WTC11 (cell line): ENCODE measurements around the gene TKTL1. TPM values are rescaled to one million over a fixed set of nuclear protein-coding genes. Genes with fewer than 3 reads are reported as not detected.
"Not testable (repeated sequence)": the region's sequence is repeated elsewhere in the genome, so short reads cannot be mapped to it uniquely, and the experiment has no call there.

ENCODE experiments used
- ATAC-seq: fragments of 200-7000 bp; cut with Tn5 transposase; 2 replicates; pipeline ENCODE4 v1.10.0; 2021; ENCODE audit warnings: mild to moderate bottlenecking, moderate library complexity
- CTCF ChIA-PET: fragments of 300-600 bp; sonication (Branson Sonifier 250); formaldehyde crosslinking; loops from one replicate; lab custom pipeline; 2021; ENCODE audit warnings: antibody characterized with exemption; lab: Charles Lee
- POLR2A ChIA-PET: fragments of 350-600 bp; sonication (Branson Sonifier 250); formaldehyde crosslinking; loops from one replicate; lab custom pipeline; 2021; ENCODE audit warnings: antibody characterized with exemption; lab: Charles Lee
- DNase-seq: peaks from one replicate; pipeline ENCODE4 v3.0.0; 2021; ENCODE audit warnings: low spot score
- H3K27ac Mint-ChIP-seq: 2 replicates; pipeline ENCODE4 v1.8.0; 2021; ENCODE audit warnings: mixed read lengths
- H3K27me3 Mint-ChIP-seq: 2 replicates; pipeline ENCODE4 v1.8.0; 2021; ENCODE audit warnings: low read depth, mild to moderate bottlenecking, moderate library complexity, mixed read lengths
- H3K36me3 Mint-ChIP-seq: 2 replicates; pipeline ENCODE4 v1.8.0; 2021; ENCODE audit warnings: mixed read lengths
- H3K4me1 Mint-ChIP-seq: 2 replicates; pipeline ENCODE4 v1.8.0; 2022; ENCODE audit warnings: mixed read lengths
- H3K4me3 Mint-ChIP-seq: 2 replicates; pipeline ENCODE4 v1.8.0; 2021; ENCODE audit warnings: mild to moderate bottlenecking, moderate library complexity, mixed read lengths
- H3K9me3 Mint-ChIP-seq: 2 replicates; pipeline ENCODE4 v1.8.0; 2021; ENCODE audit warnings: mixed read lengths
- AR ChIP-seq: fragments of 250-450 bp; sonication (Bioruptor Pico); IDR thresholded peaks from 2 replicates; pipeline ENCODE4 v1.9.0; 2021; ENCODE audit warnings: mild to moderate bottlenecking
- EMX1 ChIP-seq: fragments of 250-450 bp; sonication (Bioruptor Pico); IDR thresholded peaks from 2 replicates; pipeline ENCODE4 v1.8.0; 2021; ENCODE audit warnings: mild to moderate bottlenecking
- FOXP4 ChIP-seq: sonication (generic); formaldehyde crosslinking; IDR thresholded peaks from 2 replicates; pipeline ENCODE4 v1.8.0; 2022; ENCODE audit warnings: mild to moderate bottlenecking, missing genetic modification reagents
- GABPB1 ChIP-seq: sonication (generic); formaldehyde crosslinking; IDR thresholded peaks from 2 replicates; pipeline ENCODE4 v1.8.1; 2023; ENCODE audit warnings: mild to moderate bottlenecking, missing genetic modification reagents
- HMGA2 ChIP-seq: fragments of 250-450 bp; sonication (Bioruptor Pico); IDR thresholded peaks from 2 replicates; pipeline ENCODE4 v1.4.0; 2021; ENCODE audit warnings: mild to moderate bottlenecking, moderate library complexity
- MYBL2 ChIP-seq: sonication (generic); formaldehyde crosslinking; IDR thresholded peaks from 2 replicates; pipeline ENCODE4 v1.8.1; 2023; ENCODE audit warnings: mild to moderate bottlenecking, moderate library complexity, missing genetic modification reagents
- RELA ChIP-seq: sonication (generic); formaldehyde crosslinking; IDR thresholded peaks from 2 replicates; pipeline ENCODE4 v1.8.1; 2022; ENCODE audit warnings: missing genetic modification reagents, mild to moderate bottlenecking, borderline replicate concordance
- TEAD4 ChIP-seq: sonication (generic); formaldehyde crosslinking; IDR thresholded peaks from 2 replicates; pipeline ENCODE4 v1.8.0; 2022; ENCODE audit warnings: mild to moderate bottlenecking, missing genetic modification reagents
- ZBTB21 ChIP-seq: sonication (generic); formaldehyde crosslinking; IDR thresholded peaks from 2 replicates; pipeline ENCODE4 v1.8.1; 2023; ENCODE audit warnings: mild to moderate bottlenecking, missing genetic modification reagents, borderline replicate concordance
- ZNF232 ChIP-seq: sonication (generic); formaldehyde crosslinking; IDR thresholded peaks from 2 replicates; pipeline ENCODE4 v1.8.0; 2022; ENCODE audit warnings: mild to moderate bottlenecking, missing genetic modification reagents
- ZNF263 ChIP-seq: sonication (generic); formaldehyde crosslinking; IDR thresholded peaks from 2 replicates; pipeline ENCODE4 v1.8.1; 2022; ENCODE audit warnings: low read depth, mild to moderate bottlenecking, moderate library complexity, missing genetic modification reagents
- ZNF317 ChIP-seq: sonication (generic); formaldehyde crosslinking; IDR thresholded peaks from 2 replicates; pipeline ENCODE4 v1.8.1; 2023; ENCODE audit warnings: low read depth, mild to moderate bottlenecking, moderate library complexity, missing genetic modification reagents, borderline replicate concordance
- ZNF396 ChIP-seq: fragments of 250-450 bp; sonication (Bioruptor Pico); IDR thresholded peaks from 2 replicates; pipeline ENCODE4 v1.8.0; 2021; ENCODE audit warnings: mild to moderate bottlenecking, moderate library complexity, borderline replicate concordance
- total RNA-seq: library from RNA; stranded (reverse); gene quantifications from 3 replicates; pipeline ENCODE4 v1.2.3, GENCODE V29; 2021
- TF ChIP-seq, protein P1 (sequence below): sonication (generic); formaldehyde crosslinking; IDR thresholded peaks from 2 replicates; pipeline ENCODE4 v1.8.0; 2023; ENCODE audit warnings: missing genetic modification reagents, mild to moderate bottlenecking, borderline replicate concordance

TKTL1 gene
- total RNA-seq, 1 experiment from 2014 or later, result 0.46 TPM

GRCh38 chrX:154334496-154334895 lies 38.9 kb downstream of the TKTL1 start (continued):
- TF ChIP-seq FOXP4 (CRISPR knock-in tag) (no peak), MYBL2 (CRISPR knock-in tag) (no peak), EMX1 (no peak), ZNF232 (CRISPR knock-in tag) (no peak)

GRCh38 chrX:154341399-154342298 lies 46.1 kb downstream of the TKTL1 start:
- DNase-seq, H3K4me1 Mint-ChIP-seq, H3K4me3 Mint-ChIP-seq, CTCF ChIA-PET, H3K9me3 Mint-ChIP-seq, H3K36me3 Mint-ChIP-seq, POLR2A ChIA-PET, H3K27me3 Mint-ChIP-seq, H3K27ac Mint-ChIP-seq: not testable (repeated sequence)
- peak; percentile 82 for ATAC-seq

- H3K4me1 Mint-ChIP-seq, CTCF ChIA-PET, ATAC-seq, H3K9me3 Mint-ChIP-seq, H3K27me3 Mint-ChIP-seq, DNase-seq, POLR2A ChIA-PET, H3K4me3 Mint-ChIP-seq, H3K36me3 Mint-ChIP-seq, H3K27ac Mint-ChIP-seq: not testable (repeated sequence)
Measured at GRCh38 chrX:154343063-154343462, 47.5 kb downstream of the TKTL1 start.

- CTCF ChIA-PET, H3K27me3 Mint-ChIP-seq, H3K4me3 Mint-ChIP-seq, POLR2A ChIA-PET, H3K9me3 Mint-ChIP-seq, DNase-seq, H3K4me1 Mint-ChIP-seq, H3K36me3 Mint-ChIP-seq, H3K27ac Mint-ChIP-seq: not testable (repeated sequence)
- ATAC-seq, result peak; percentile 16
Measured at GRCh38 chrX:154343620-154344019, 48.0 kb downstream of the TKTL1 start.

GRCh38 chrX:154348114-154348531 lies 52.5 kb downstream of the TKTL1 start:
- H3K27ac Mint-ChIP-seq, result no peak overlapping the region
- DNase-seq (no peak), ATAC-seq (no peak)
- ChIA-PET POLR2A (interaction anchor here (0.8 kb wide), 1 partner anchor 26 kb away, joined by 3 read pairs; no protein-coding TSS in a partner anchor), CTCF (interaction anchor here (0.7 kb wide), 1 partner anchor 385 kb away, joined by 4 read pairs; no protein-coding TSS in a partner anchor)
- no peaks in the 10 kb centered on the region for H3K27me3 Mint-ChIP-seq
- H3K36me3 Mint-ChIP-seq, result peaks cover 12% of the 10 kb centered on the region
- H3K9me3 Mint-ChIP-seq, result no peaks in the 10 kb centered on the region
- H3K4me1 Mint-ChIP-seq, result peaks cover 5% of the 10 kb centered on the region; the same call in 1 of the 2 replicates
- no peak overlapping the region for H3K4me3 Mint-ChIP-seq
- TF ChIP-seq ZNF317 (CRISPR knock-in tag) (no peak), ZNF396 (CRISPR knock-in tag) (no peak), ZNF263 (no peak), GABPB1 (CRISPR knock-in tag) (no peak), AR (CRISPR knock-in tag) (no peak), FOXP4 (CRISPR knock-in tag) (no peak), TEAD4 (CRISPR knock-in tag) (no peak), RELA (CRISPR knock-in tag) (no peak), HMGA2 (CRISPR knock-in tag) (no peak), ZBTB21 (CRISPR knock-in tag) (no peak)
- TF ChIP-seq, protein P1, sequence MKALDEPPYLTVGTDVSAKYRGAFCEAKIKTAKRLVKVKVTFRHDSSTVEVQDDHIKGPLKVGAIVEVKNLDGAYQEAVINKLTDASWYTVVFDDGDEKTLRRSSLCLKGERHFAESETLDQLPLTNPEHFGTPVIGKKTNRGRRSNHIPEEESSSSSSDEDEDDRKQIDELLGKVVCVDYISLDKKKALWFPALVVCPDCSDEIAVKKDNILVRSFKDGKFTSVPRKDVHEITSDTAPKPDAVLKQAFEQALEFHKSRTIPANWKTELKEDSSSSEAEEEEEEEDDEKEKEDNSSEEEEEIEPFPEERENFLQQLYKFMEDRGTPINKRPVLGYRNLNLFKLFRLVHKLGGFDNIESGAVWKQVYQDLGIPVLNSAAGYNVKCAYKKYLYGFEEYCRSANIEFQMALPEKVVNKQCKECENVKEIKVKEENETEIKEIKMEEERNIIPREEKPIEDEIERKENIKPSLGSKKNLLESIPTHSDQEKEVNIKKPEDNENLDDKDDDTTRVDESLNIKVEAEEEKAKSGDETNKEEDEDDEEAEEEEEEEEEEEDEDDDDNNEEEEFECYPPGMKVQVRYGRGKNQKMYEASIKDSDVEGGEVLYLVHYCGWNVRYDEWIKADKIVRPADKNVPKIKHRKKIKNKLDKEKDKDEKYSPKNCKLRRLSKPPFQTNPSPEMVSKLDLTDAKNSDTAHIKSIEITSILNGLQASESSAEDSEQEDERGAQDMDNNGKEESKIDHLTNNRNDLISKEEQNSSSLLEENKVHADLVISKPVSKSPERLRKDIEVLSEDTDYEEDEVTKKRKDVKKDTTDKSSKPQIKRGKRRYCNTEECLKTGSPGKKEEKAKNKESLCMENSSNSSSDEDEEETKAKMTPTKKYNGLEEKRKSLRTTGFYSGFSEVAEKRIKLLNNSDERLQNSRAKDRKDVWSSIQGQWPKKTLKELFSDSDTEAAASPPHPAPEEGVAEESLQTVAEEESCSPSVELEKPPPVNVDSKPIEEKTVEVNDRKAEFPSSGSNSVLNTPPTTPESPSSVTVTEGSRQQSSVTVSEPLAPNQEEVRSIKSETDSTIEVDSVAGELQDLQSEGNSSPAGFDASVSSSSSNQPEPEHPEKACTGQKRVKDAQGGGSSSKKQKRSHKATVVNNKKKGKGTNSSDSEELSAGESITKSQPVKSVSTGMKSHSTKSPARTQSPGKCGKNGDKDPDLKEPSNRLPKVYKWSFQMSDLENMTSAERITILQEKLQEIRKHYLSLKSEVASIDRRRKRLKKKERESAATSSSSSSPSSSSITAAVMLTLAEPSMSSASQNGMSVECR (CRISPR knock-in tag), result no peak
